Measurements from ENCODE around the gene PLIN3. TPM values are rescaled to one million over a fixed set of nuclear protein-coding genes. Genes with fewer than 3 reads are reported as not detected.
"Not testable (repeated sequence)": the region's sequence is repeated elsewhere in the genome, so short reads cannot be mapped to it uniquely, and the experiment has no call there.

Gene PLIN3
- total RNA-seq, 2 donors from 2014 or later = 41.7 to 51.6 TPM

GRCh38 chr19:4889034-4889815 lies 21.8 kb upstream of the PLIN3 start:
- Histone ChIP-seq H3K4me1 (ENCODE audit: control insufficient read depth in 1 of 2, low read depth in 2 of 2) (no peaks in the 10 kb centered on the region), H3K36me3 (no peaks in the 10 kb centered on the region), H3K4me3 (no peak overlapping the region), H3K9me3 (no peaks in the 10 kb centered on the region), H3K27me3 (replicated peaks; ENCODE audit: insufficient read depth) (no peaks in the 10 kb centered on the region), H3K27ac (no peak overlapping the region)
- TF ChIP-seq CTCF (IDR thresholded peaks at IDR 0.05) = no peak
- ATAC-seq (ENCODE audit: insufficient number of reproducible peaks, low FRiP score, low read depth) = no peak
- no peak for DNase-seq (ENCODE audit: low spot score)

- H3K36me3 ChIP-seq; H3K27me3 ChIP-seq (replicated peaks; ENCODE audit: insufficient read depth); H3K9me3 ChIP-seq; ATAC-seq (ENCODE audit: insufficient number of reproducible peaks, low FRiP score, low read depth); H3K4me3 ChIP-seq; DNase-seq (ENCODE audit: low spot score); H3K27ac ChIP-seq; H3K4me1 ChIP-seq (ENCODE audit: control insufficient read depth in 1 of 2, low read depth in 2 of 2): not testable (repeated sequence)
These were observed 20.3 kb upstream of the PLIN3 start for GRCh38 chr19:4887803-4888202.

GRCh38 chr19:4884993-4885392 lies 17.5 kb upstream of the PLIN3 start:
- not testable (repeated sequence) for H3K4me1 ChIP-seq (ENCODE audit: control insufficient read depth in 1 of 2, low read depth in 2 of 2); H3K36me3 ChIP-seq; H3K27ac ChIP-seq; H3K27me3 ChIP-seq (replicated peaks; ENCODE audit: insufficient read depth); ATAC-seq (ENCODE audit: insufficient number of reproducible peaks, low FRiP score, low read depth); DNase-seq (ENCODE audit: low spot score); H3K4me3 ChIP-seq; H3K9me3 ChIP-seq

- not testable (repeated sequence) for H3K4me3 ChIP-seq; H3K36me3 ChIP-seq; H3K27me3 ChIP-seq (replicated peaks; ENCODE audit: insufficient read depth); ATAC-seq (ENCODE audit: insufficient number of reproducible peaks, low FRiP score, low read depth); H3K27ac ChIP-seq; DNase-seq (ENCODE audit: low spot score); H3K9me3 ChIP-seq
- H3K4me1 ChIP-seq (ENCODE audit: control insufficient read depth in 1 of 2, low read depth in 2 of 2) = peaks cover 5 to 13% of the 10 kb centered on the region in 2 donors
These were observed 15.4 kb upstream of the PLIN3 start for GRCh38 chr19:4882874-4883273.

- Histone ChIP-seq H3K36me3 (no peaks in the 10 kb centered on the region), H3K27ac (peak overlapping the region in 1 of 2 donors; percentile 57), H3K4me1 (ENCODE audit: control insufficient read depth in 1 of 2, low read depth in 2 of 2) (peaks cover 9 to 21% of the 10 kb centered on the region in 2 donors), H3K27me3 (replicated peaks; ENCODE audit: insufficient read depth) (no peaks in the 10 kb centered on the region), H3K4me3 (no peak overlapping the region), H3K9me3 (no peaks in the 10 kb centered on the region)
- ATAC-seq (ENCODE audit: insufficient number of reproducible peaks, low FRiP score, low read depth) (no peak), DNase-seq (ENCODE audit: low spot score) (no peak)
- TF ChIP-seq CTCF (IDR thresholded peaks at IDR 0.05) = no peak
These were observed 11.6 kb upstream of the PLIN3 start for GRCh38 chr19:4879041-4879440.

- Histone ChIP-seq H3K27ac (peak overlapping the region; percentile 57 to 75), H3K4me3 (peak overlapping the region; percentile 63), H3K27me3 (replicated peaks; ENCODE audit: insufficient read depth) (no peaks in the 10 kb centered on the region), H3K4me1 (ENCODE audit: control insufficient read depth in 1 of 2, low read depth in 2 of 2) (peaks cover 9 to 21% of the 10 kb centered on the region in 2 donors), H3K9me3 (no peaks in the 10 kb centered on the region), H3K36me3 (no peaks in the 10 kb centered on the region)
- no peak for ATAC-seq (ENCODE audit: insufficient number of reproducible peaks, low FRiP score, low read depth)
- TF ChIP-seq CTCF (IDR thresholded peaks at IDR 0.05) = no peak
- no peak for DNase-seq (ENCODE audit: low spot score)
These were observed 11.1 kb upstream of the PLIN3 start for GRCh38 chr19:4878491-4878968.
